CD14-positive monocyte (primary cell): Measurements from ENCODE around the gene CES1. TPM values are rescaled to one million over a fixed set of nuclear protein-coding genes. Genes with fewer than 3 reads are reported as not detected.
A peak's percentile ranks its signal among the peaks of the same experiment; 100 is the strongest.

Experiments used
- DNase-seq, 3 donors: peaks; one replicate each; pipeline ENCODE4 v3.0.0-alpha.2; 2011 to 2022
- H2AFZ ChIP-seq: 2 replicates; pipeline ENCODE4 v1.6.0; 2012; ENCODE audit warnings: mild to moderate bottlenecking, low read depth, low read length, inconsistent platforms; ENCODE audit not compliant: insufficient read depth, poor library complexity, severe bottlenecking
- H3K27ac ChIP-seq, 2 donors: 1 replicate in 1 of 2; 2 replicates in 1 of 2; pipeline ENCODE4 v1.5.1; 2012 to 2013; ENCODE audit warnings: low read length in 2 of 2, control low read depth in 1 of 2, inconsistent platforms in 1 of 2, low read depth in 1 of 2, mild to moderate bottlenecking in 1 of 2
- H3K27me3 ChIP-seq, 2 donors: one replicate each; pipeline versions ENCODE4 v1.6.0 to v1.6.1; 2011 to 2013; ENCODE audit warnings: low read length in 2 of 2; ENCODE audit not compliant: control insufficient read depth in 2 of 2, insufficient read depth in 2 of 2
- H3K36me3 ChIP-seq, 2 donors: replicated peaks in 1 of 2; 1 replicate in 1 of 2; 2 replicates in 1 of 2; pipeline versions ENCODE4 v1.5.1 to v1.6.1; 2012 to 2013; ENCODE audit warnings: low read length in 2 of 2, control low read depth in 1 of 2, inconsistent platforms in 1 of 2, mild to moderate bottlenecking in 1 of 2; ENCODE audit not compliant: insufficient read depth in 2 of 2, control insufficient read depth in 1 of 2
- H3K4me1 ChIP-seq, 2 donors: 1 replicate in 1 of 2; 2 replicates in 1 of 2; pipeline versions ENCODE4 v1.5.1 to v1.6.1; 2012 to 2013; ENCODE audit warnings: low read length in 2 of 2, control low read depth in 1 of 2, inconsistent platforms in 1 of 2, mild to moderate bottlenecking in 1 of 2, moderate library complexity in 1 of 2; ENCODE audit not compliant: insufficient read depth in 2 of 2, control insufficient read depth in 1 of 2
- H3K4me2 ChIP-seq: replicated peaks from 2 replicates; pipeline ENCODE3; 2012; ENCODE audit warnings: low read length, moderate library complexity, mild to moderate bottlenecking; ENCODE audit not compliant: poor library complexity, severe bottlenecking; ENCODE audit errors: extremely low read depth
- H3K4me3 ChIP-seq, 3 experiments: fragments of 200-600 bp in 1 of 3; sonication (generic) in 1 of 3; replicated peaks in 1 of 3; 1 replicate in 2 of 3; 2 replicates in 1 of 3; pipeline ENCODE4 v1.5.1; 2011 to 2013; ENCODE audit warnings: low read length in 3 of 3, mild to moderate bottlenecking in 3 of 3, control low read depth in 2 of 3, low read depth in 2 of 3, inconsistent platforms in 1 of 3, moderate library complexity in 1 of 3
- H3K79me2 ChIP-seq: 2 replicates; pipeline ENCODE4 v1.6.0; 2012; ENCODE audit warnings: mild to moderate bottlenecking, control low read depth, inconsistent platforms, low read length, moderate library complexity; ENCODE audit not compliant: insufficient read depth
- H3K9ac ChIP-seq: 2 replicates; pipeline ENCODE4 v1.6.0; 2017; ENCODE audit warnings: low read length, mild to moderate bottlenecking; ENCODE audit not compliant: insufficient read depth, poor library complexity, severe bottlenecking
- H3K9me3 ChIP-seq, 2 donors: replicated peaks in 1 of 2; 1 replicate in 1 of 2; 2 replicates in 1 of 2; pipeline versions ENCODE4 v1.5.1 to v1.6.1; 2012 to 2013; ENCODE audit warnings: low read length in 2 of 2, control low read depth in 1 of 2; ENCODE audit not compliant: control insufficient read depth in 1 of 2, insufficient read depth in 1 of 2
- H4K20me1 ChIP-seq: 2 replicates; pipeline ENCODE4 v1.6.0; 2012; ENCODE audit warnings: mild to moderate bottlenecking, low read length, control low read depth, moderate library complexity; ENCODE audit not compliant: insufficient read depth
- H3K27ac Mint-ChIP-seq, 7 donors: one replicate each; pipeline ENCODE4 v1.8.0; 2020; ENCODE audit warnings: mild to moderate bottlenecking in 7 of 7, mixed read lengths in 7 of 7, moderate library complexity in 6 of 7, inconsistent platforms in 2 of 7
- H3K27me3 Mint-ChIP-seq, 3 donors: one replicate each; pipeline ENCODE4 v1.8.0; 2021 to 2022; ENCODE audit warnings: low read depth in 3 of 3, mild to moderate bottlenecking in 3 of 3, mixed read lengths in 3 of 3, moderate library complexity in 3 of 3, inconsistent platforms in 1 of 3
- H3K36me3 Mint-ChIP-seq, 2 donors: one replicate each; pipeline ENCODE4 v1.8.0; 2020; ENCODE audit warnings: mixed read lengths in 2 of 2, inconsistent platforms in 1 of 2, mild to moderate bottlenecking in 1 of 2
- H3K4me1 Mint-ChIP-seq: one replicate; pipeline ENCODE4 v1.8.0; 2020; ENCODE audit warnings: mild to moderate bottlenecking, mixed read lengths
- H3K4me3 Mint-ChIP-seq, 2 donors: one replicate each; pipeline ENCODE4 v1.8.0; 2020; ENCODE audit warnings: mild to moderate bottlenecking in 2 of 2, mixed read lengths in 2 of 2, moderate library complexity in 1 of 2
- H3K9me3 Mint-ChIP-seq, 7 donors: one replicate each; pipeline ENCODE4 v1.8.0; 2020 to 2022; ENCODE audit warnings: mixed read lengths in 7 of 7, mild to moderate bottlenecking in 6 of 7, moderate library complexity in 6 of 7, inconsistent platforms in 2 of 7
- WGBS: methylation state at CpG from one replicate; pipeline ENCODE4 v1.1.5; 2013; ENCODE audit warnings: missing lambda C conversion rate; ENCODE audit not compliant: insufficient coverage; 5-methylcytosine and 5-hydroxymethylcytosine counted together
- intact Hi-C, 2 donors: fragments of 100-400 bp; cut with micrococcal nuclease; formaldehyde crosslinking; loops; one replicate each; pipeline versions ENCODE4 v1.15.0 to v1.15.1; 2023
- polyA plus RNA-seq, 3 donors: library from polyadenylated mRNA; depleted of rRNA in 1 of 3; unstranded in 2 of 3; stranded (reverse) in 1 of 3; fragments of 300-500 nt in 2 of 3; fragments of >200 nt in 1 of 3; fragmentation: Illumina TruSeq in 2 of 3; gene quantifications; 1 replicate in 2 of 3; 2 replicates in 1 of 3; pipeline ENCODE4 v1.2.3, GENCODE V29; 2012 to 2021
- TF ChIP-seq, protein P1 (sequence below): fragments of 200-600 bp; IDR thresholded peaks from one replicate; pipeline ENCODE4 v1.8.0; 2022; ENCODE audit warnings: antibody characterized with exemption, mild to moderate bottlenecking

The CES1 gene
- polyA plus RNA-seq, 3 donors = 38.4 to 190 (median 62.0) TPM

- Histone ChIP-seq H3K9me3 (no peaks in the 10 kb centered on the region), H3K27ac (peak overlapping the region in 1 of 2 donors; percentile 41), H3K4me2 (no peak overlapping the region), H3K79me2 (peaks cover 20% of the 10 kb centered on the region), H3K4me1 (no peaks in the 10 kb centered on the region), H3K9ac (no peak overlapping the region), H3K4me3 (no peak overlapping the region), H3K27me3 (peaks cover 0 to 5% of the 10 kb centered on the region in 2 donors), H3K36me3 (peaks cover 43 to 82% of the 10 kb centered on the region in 2 donors), H4K20me1 (no peaks in the 10 kb centered on the region), H2AFZ (no peak overlapping the region)
- Mint-ChIP-seq H3K4me3 (no peak overlapping the region), H3K4me1 (peaks cover 21% of the 10 kb centered on the region), H3K27me3 (peaks cover 3 to 8% (median 5%) of the 10 kb centered on the region in 3 donors), H3K27ac (no peak overlapping the region), H3K36me3 (peaks cover 73 to 80% of the 10 kb centered on the region in 2 donors), H3K9me3 (peaks cover 0 to 3% (median 0%) of the 10 kb centered on the region in 7 donors)
- TF ChIP-seq, protein P1, sequence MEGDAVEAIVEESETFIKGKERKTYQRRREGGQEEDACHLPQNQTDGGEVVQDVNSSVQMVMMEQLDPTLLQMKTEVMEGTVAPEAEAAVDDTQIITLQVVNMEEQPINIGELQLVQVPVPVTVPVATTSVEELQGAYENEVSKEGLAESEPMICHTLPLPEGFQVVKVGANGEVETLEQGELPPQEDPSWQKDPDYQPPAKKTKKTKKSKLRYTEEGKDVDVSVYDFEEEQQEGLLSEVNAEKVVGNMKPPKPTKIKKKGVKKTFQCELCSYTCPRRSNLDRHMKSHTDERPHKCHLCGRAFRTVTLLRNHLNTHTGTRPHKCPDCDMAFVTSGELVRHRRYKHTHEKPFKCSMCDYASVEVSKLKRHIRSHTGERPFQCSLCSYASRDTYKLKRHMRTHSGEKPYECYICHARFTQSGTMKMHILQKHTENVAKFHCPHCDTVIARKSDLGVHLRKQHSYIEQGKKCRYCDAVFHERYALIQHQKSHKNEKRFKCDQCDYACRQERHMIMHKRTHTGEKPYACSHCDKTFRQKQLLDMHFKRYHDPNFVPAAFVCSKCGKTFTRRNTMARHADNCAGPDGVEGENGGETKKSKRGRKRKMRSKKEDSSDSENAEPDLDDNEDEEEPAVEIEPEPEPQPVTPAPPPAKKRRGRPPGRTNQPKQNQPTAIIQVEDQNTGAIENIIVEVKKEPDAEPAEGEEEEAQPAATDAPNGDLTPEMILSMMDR = no peak
- DNase-seq = no peak
- intact Hi-C loops = no loop called here
- WGBS = 40% methylated on average over 1 of the region's 4 CpGs
Observed at GRCh38 chr16:55824473-55825000, 8.4 kb downstream of the CES1 start.

- H3K79me2 ChIP-seq = peaks cover under 1% of the 10 kb centered on the region
- no peaks in the 10 kb centered on the region for H3K9me3 ChIP-seq
- H3K27me3 ChIP-seq = peaks cover 0 to 5% of the 10 kb centered on the region in 2 donors
- no peak overlapping the region for H3K4me2 ChIP-seq
- Mint-ChIP-seq H3K27ac (peak overlapping the region in 2 of 7 donors; percentile 52 to 57), H3K4me3 (no peak overlapping the region), H3K9me3 (peaks cover 0 to 3% (median 0%) of the 10 kb centered on the region in 7 donors), H3K36me3 (peaks cover 75 to 82% of the 10 kb centered on the region in 2 donors), H3K4me1 (peaks cover 15% of the 10 kb centered on the region), H3K27me3 (peaks cover 5 to 12% (median 8%) of the 10 kb centered on the region in 3 donors)
- no peaks in the 10 kb centered on the region for H4K20me1 ChIP-seq
- DNase-seq = no peak
- H3K27ac ChIP-seq = no peak overlapping the region
- TF ChIP-seq, protein P1 = no peak
- no peak overlapping the region for H2AFZ ChIP-seq
- 67% methylated on average over 2 of the region's 3 CpGs for WGBS
- no peak overlapping the region for H3K9ac ChIP-seq
- peaks cover 42 to 88% of the 10 kb centered on the region in 2 donors for H3K36me3 ChIP-seq
- H3K4me1 ChIP-seq = no peaks in the 10 kb centered on the region
- intact Hi-C loops = no loop called here
- no peak overlapping the region for H3K4me3 ChIP-seq
Observed at GRCh38 chr16:55822280-55822810, 10.6 kb downstream of the CES1 start.
